ENCODE data around the gene NOVA2.
"Not testable (repeated sequence)": the region's sequence is repeated elsewhere in the genome, so short reads cannot be mapped to it uniquely, and the experiment has no call there.

Gene NOVA2

GRCh38 chr19:45901912-45902650 is 71.6 kb downstream of the NOVA2 start, which contains the start of gene MYPOP:
Gene MYPOP, minus strand, starts transcription at chr19:45902613. Its CDS starts 840 bp downstream, at chr19:45901773.
- peaks cover 21% of the 10 kb centered on the region for H3K4me1 Mint-ChIP-seq
- ATAC-seq (replicated peaks; ENCODE audit: extremely low read depth, poor library complexity, severe bottlenecking) (no peak), DNase-seq (ENCODE audit: low spot score in 2 of 2) (no peak)
- H3K27ac Mint-ChIP-seq (ENCODE audit: low read depth), result peak within 1 kb of the TSS; percentile 89
- H3K9me3 Mint-ChIP-seq, result no peaks in the 10 kb centered on the region
- peaks cover 18% of the 10 kb centered on the region for H3K36me3 Mint-ChIP-seq (ENCODE audit: insufficient read depth)
- H3K4me3 Mint-ChIP-seq, result peak within 1 kb of the TSS; percentile 92
- H3K27me3 Mint-ChIP-seq, result no peaks in the 10 kb centered on the region

- Mint-ChIP-seq H3K27ac (ENCODE audit: low read depth) (peak overlapping the region; percentile 89), H3K36me3 (ENCODE audit: insufficient read depth) (peaks cover 18% of the 10 kb centered on the region), H3K4me3 (peak overlapping the region; percentile 92), H3K27me3 (no peaks in the 10 kb centered on the region), H3K9me3 (no peaks in the 10 kb centered on the region), H3K4me1 (peaks cover 21% of the 10 kb centered on the region)
- no peak for ATAC-seq (replicated peaks; ENCODE audit: extremely low read depth, poor library complexity, severe bottlenecking)
- no peak for DNase-seq (ENCODE audit: low spot score in 2 of 2)
These were observed 72.2 kb downstream of the NOVA2 start for GRCh38 chr19:45901432-45901911.

GRCh38 chr19:45900738-45901431 is 72.8 kb downstream of the NOVA2 start:
- no peaks in the 10 kb centered on the region for H3K9me3 Mint-ChIP-seq
- H3K4me3 Mint-ChIP-seq, result peak overlapping the region; percentile 92
- no peak for DNase-seq (ENCODE audit: low spot score in 2 of 2)
- no peaks in the 10 kb centered on the region for H3K27me3 Mint-ChIP-seq
- no peak for ATAC-seq (replicated peaks; ENCODE audit: extremely low read depth, poor library complexity, severe bottlenecking)
- H3K27ac Mint-ChIP-seq (ENCODE audit: low read depth), result no peak overlapping the region
- peaks cover 18% of the 10 kb centered on the region for H3K36me3 Mint-ChIP-seq (ENCODE audit: insufficient read depth)
- H3K4me1 Mint-ChIP-seq, result peaks cover 21% of the 10 kb centered on the region

GRCh38 chr19:45899919-45900589 is 73.6 kb downstream of the NOVA2 start:
- Mint-ChIP-seq H3K4me1 (peaks cover 21% of the 10 kb centered on the region), H3K27ac (ENCODE audit: low read depth) (no peak overlapping the region), H3K36me3 (ENCODE audit: insufficient read depth) (peaks cover 21% of the 10 kb centered on the region), H3K27me3 (no peaks in the 10 kb centered on the region), H3K4me3 (peak overlapping the region; percentile 92), H3K9me3 (no peaks in the 10 kb centered on the region)
- no peak for ATAC-seq (replicated peaks; ENCODE audit: extremely low read depth, poor library complexity, severe bottlenecking)
- DNase-seq (ENCODE audit: low spot score in 2 of 2), result no peak

- no peaks in the 10 kb centered on the region for H3K27me3 Mint-ChIP-seq
- no peaks in the 10 kb centered on the region for H3K9me3 Mint-ChIP-seq
- H3K36me3 Mint-ChIP-seq (ENCODE audit: insufficient read depth), result peaks cover 26% of the 10 kb centered on the region
- H3K27ac Mint-ChIP-seq (ENCODE audit: low read depth), result no peak overlapping the region
- ATAC-seq (replicated peaks; ENCODE audit: extremely low read depth, poor library complexity, severe bottlenecking) (no peak), DNase-seq (ENCODE audit: low spot score in 2 of 2) (no peak)
- H3K4me1 Mint-ChIP-seq, result peaks cover 21% of the 10 kb centered on the region
- H3K4me3 Mint-ChIP-seq, result no peak overlapping the region
These were observed 74.4 kb downstream of the NOVA2 start for GRCh38 chr19:45899253-45899652.

GRCh38 chr19:45897261-45897812 is 76.3 kb downstream of the NOVA2 start:
- H3K4me1 Mint-ChIP-seq, result peaks cover 20% of the 10 kb centered on the region
- H3K27ac Mint-ChIP-seq (ENCODE audit: low read depth), result no peak overlapping the region
- peaks cover 19% of the 10 kb centered on the region for H3K36me3 Mint-ChIP-seq (ENCODE audit: insufficient read depth)
- H3K27me3 Mint-ChIP-seq, result no peaks in the 10 kb centered on the region
- H3K9me3 Mint-ChIP-seq, result no peaks in the 10 kb centered on the region
- ATAC-seq (replicated peaks; ENCODE audit: extremely low read depth, poor library complexity, severe bottlenecking) (no peak), DNase-seq (ENCODE audit: low spot score in 2 of 2) (no peak)
- no peak overlapping the region for H3K4me3 Mint-ChIP-seq

GRCh38 chr19:45895983-45896599 is 77.6 kb downstream of the NOVA2 start:
- DNase-seq (ENCODE audit: low spot score in 2 of 2); H3K9me3 Mint-ChIP-seq; H3K27ac Mint-ChIP-seq (ENCODE audit: low read depth); H3K4me3 Mint-ChIP-seq; ATAC-seq (replicated peaks; ENCODE audit: extremely low read depth, poor library complexity, severe bottlenecking); H3K27me3 Mint-ChIP-seq: not testable (repeated sequence)
- H3K36me3 Mint-ChIP-seq (ENCODE audit: insufficient read depth), result peaks cover 17% of the 10 kb centered on the region
- peaks cover 12% of the 10 kb centered on the region for H3K4me1 Mint-ChIP-seq

- Mint-ChIP-seq H3K4me1 (peaks cover 7% of the 10 kb centered on the region), H3K4me3 (no peak overlapping the region), H3K9me3 (no peaks in the 10 kb centered on the region), H3K27ac (ENCODE audit: low read depth) (no peak overlapping the region), H3K27me3 (no peaks in the 10 kb centered on the region), H3K36me3 (ENCODE audit: insufficient read depth) (peaks cover 17% of the 10 kb centered on the region)
- ATAC-seq (replicated peaks; ENCODE audit: extremely low read depth, poor library complexity, severe bottlenecking), result no peak
- no peak for DNase-seq (ENCODE audit: low spot score in 2 of 2)
These were observed 78.1 kb downstream of the NOVA2 start for GRCh38 chr19:45895519-45895972.

- Mint-ChIP-seq H3K9me3 (no peaks in the 10 kb centered on the region), H3K36me3 (ENCODE audit: insufficient read depth) (peaks cover 16% of the 10 kb centered on the region), H3K4me3 (no peak overlapping the region), H3K27ac (ENCODE audit: low read depth) (no peak overlapping the region), H3K4me1 (peaks cover 11% of the 10 kb centered on the region), H3K27me3 (no peaks in the 10 kb centered on the region)
- DNase-seq (ENCODE audit: low spot score in 2 of 2) (no peak), ATAC-seq (replicated peaks; ENCODE audit: extremely low read depth, poor library complexity, severe bottlenecking) (no peak)
These were observed 82.8 kb downstream of the NOVA2 start for GRCh38 chr19:45890877-45891276.

GRCh38 chr19:45889210-45889885 is 84.3 kb downstream of the NOVA2 start:
- no peak overlapping the region for H3K4me3 Mint-ChIP-seq
- ATAC-seq (replicated peaks; ENCODE audit: extremely low read depth, poor library complexity, severe bottlenecking), result no peak
- no peak overlapping the region for H3K27ac Mint-ChIP-seq (ENCODE audit: low read depth)
- H3K36me3 Mint-ChIP-seq (ENCODE audit: insufficient read depth), result peaks cover 9% of the 10 kb centered on the region
- H3K4me1 Mint-ChIP-seq, result peaks cover 13% of the 10 kb centered on the region
- DNase-seq (ENCODE audit: low spot score in 2 of 2), result no peak
- H3K27me3 Mint-ChIP-seq, result no peaks in the 10 kb centered on the region
- no peaks in the 10 kb centered on the region for H3K9me3 Mint-ChIP-seq

GRCh38 chr19:45887200-45887710 is 86.4 kb downstream of the NOVA2 start:
- H3K9me3 Mint-ChIP-seq, result no peaks in the 10 kb centered on the region
- ATAC-seq (replicated peaks; ENCODE audit: extremely low read depth, poor library complexity, severe bottlenecking) (no peak), DNase-seq (ENCODE audit: low spot score in 2 of 2) (no peak)
- H3K36me3 Mint-ChIP-seq (ENCODE audit: insufficient read depth), result peaks cover 8% of the 10 kb centered on the region
- peak overlapping the region; percentile 96 for H3K4me3 Mint-ChIP-seq
- H3K4me1 Mint-ChIP-seq, result peaks cover 24% of the 10 kb centered on the region
- H3K27me3 Mint-ChIP-seq, result no peaks in the 10 kb centered on the region
- peak overlapping the region; percentile 96 for H3K27ac Mint-ChIP-seq (ENCODE audit: low read depth)

Data from central memory CD8-positive, alpha-beta T cell (primary cell).